HG02763 (cell line): ENCODE measurements around the gene C1QTNF9.
"Not testable (repeated sequence)": the region's sequence is repeated elsewhere in the genome, so short reads cannot be mapped to it uniquely, and the experiment has no call there.

Experiments
- ATAC-seq: cut with Tn5 transposase; IDR thresholded peaks from one replicate; pipeline ENCODE4 v1.9.1; 2021; ENCODE audit warnings: mild to moderate bottlenecking, moderate library complexity; ENCODE audit not compliant: unreplicated experiment

Gene C1QTNF9

DNA sequence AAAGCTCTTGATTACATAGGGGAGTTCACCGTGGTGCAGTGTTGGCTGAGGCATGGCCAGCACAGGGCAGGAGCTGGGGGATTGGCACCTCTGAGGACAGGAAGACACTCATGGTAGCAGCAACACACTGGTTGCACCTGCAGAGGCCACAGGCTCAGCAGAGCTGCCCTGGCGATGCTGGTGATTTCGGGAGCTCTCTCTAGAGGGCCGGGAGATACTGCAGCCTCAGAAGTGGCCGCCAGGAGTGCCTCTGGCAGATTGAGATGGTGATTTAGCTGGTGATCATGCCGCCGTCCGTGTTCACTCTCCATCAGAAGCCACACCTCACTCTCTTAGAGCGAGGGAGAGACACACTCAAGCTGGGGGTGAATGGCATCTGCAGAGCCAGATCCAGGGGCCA is 49.9 kb downstream of the C1QTNF9 start:
- not testable (repeated sequence) for ATAC-seq

DNA sequence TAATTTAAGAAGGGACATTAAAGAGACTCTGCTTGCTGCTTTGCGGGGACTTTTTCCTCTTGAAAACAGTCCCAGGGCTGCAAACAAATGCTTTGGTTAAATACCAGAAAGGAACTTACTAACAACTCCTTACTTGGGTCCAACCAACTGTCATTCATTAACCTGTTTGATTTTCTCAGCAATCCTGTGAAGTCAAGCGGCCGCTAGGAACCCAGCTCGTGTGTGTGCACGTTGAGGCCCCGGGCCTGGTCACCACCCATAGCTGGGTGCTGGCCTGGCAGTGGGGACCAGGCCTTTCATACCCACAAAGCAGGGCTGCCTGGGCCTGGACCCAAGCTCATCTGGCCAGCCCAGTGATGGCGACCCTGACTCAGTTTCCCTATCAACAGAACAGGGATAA is 50.7 kb downstream of the C1QTNF9 start:
- ATAC-seq, result no peak

DNA sequence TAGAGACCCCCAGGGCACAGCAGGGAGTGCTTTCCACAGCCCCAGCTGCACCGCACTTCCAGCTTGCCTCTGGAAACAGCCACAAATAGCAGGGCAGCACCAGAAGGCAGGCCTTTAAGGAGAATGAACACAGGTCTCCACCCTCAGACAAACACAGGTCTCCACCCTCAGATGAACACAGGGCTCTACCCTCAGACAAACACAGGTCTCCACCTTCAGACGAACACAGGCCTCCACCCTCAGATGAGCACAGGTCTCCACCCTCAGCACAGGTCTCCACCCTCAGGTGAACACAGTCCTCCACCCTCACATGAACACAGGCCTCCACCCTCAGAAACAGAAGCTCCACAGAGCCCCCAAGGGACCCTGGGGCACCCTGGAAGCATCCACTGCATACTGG is 51.7 kb downstream of the C1QTNF9 start:
- no peak for ATAC-seq

DNA sequence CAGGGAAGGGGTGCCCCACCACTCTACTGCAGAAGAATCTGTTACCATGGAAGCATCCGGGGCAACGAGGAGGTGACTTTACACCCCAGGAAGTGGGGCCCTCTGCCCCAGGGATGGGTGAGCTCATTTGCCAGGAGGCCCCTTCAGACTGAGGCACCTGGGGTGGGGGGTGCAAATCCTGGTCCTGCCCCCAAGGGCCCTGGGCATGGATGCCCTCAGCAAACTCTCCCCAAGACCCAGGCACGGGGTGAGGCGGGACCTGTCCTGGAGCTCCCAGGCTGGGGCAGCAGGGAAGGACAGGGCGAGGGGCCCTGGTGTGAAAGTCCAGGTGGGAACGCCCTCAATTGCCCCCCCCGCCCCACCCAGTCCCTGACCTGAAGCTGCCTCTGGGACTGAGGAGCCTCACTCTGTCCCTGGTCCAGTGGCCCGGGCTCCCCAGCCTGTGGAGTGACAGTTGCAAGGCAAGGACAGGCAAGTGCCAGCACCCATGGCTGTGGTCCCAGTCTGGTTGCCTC is 52.5 kb downstream of the C1QTNF9 start:
- no peak for ATAC-seq

DNA sequence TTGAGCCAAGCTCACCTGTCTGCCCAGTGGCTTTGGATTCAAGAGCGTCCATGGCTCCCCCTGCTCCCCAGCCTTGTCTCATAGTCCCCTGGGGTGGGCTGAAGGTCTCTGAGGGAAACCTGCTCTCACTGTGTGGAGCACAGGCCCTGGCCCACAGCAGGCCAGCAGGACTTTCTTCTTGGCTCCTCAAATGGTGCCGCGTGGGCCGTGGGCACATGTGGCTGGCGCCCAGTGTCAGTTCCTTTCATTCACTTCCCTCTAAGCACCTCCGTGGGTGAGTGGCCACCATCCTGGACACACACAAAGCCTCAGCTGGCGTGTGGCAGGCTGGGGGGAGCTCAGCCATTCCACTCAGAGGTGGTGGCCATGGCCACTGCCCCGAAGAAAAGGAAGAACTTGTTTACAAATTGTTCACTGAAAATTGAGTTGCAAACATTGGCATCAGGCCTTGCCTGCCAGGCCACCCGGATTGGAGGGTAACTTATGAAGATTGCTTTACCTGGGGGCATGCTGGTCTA is 53.1 kb downstream of the C1QTNF9 start:
- no peak for ATAC-seq

DNA sequence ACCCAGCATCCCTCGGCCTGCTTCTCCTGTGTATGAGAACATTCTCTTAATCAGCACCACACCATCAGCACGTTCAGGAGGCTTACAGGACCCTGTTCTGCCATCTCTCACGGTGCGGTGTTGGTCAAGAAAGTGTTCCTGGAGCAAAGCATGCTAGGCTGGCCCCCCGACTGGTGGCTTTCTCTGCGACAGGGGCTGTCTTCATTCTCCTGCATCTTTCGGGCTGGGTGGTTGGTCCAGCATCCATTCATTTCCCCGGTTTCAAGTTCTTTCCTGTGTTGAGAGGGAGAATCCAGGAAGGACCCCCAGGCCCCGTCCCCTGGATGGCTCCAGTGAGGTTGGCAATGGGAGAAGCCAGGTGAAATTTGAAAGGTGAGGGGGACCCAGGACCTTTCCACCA is 55.8 kb downstream of the C1QTNF9 start:
- ATAC-seq, result no peak

- not testable (repeated sequence) for ATAC-seq
These were observed 56.9 kb downstream of the C1QTNF9 start for GRCh38 chr13:24366315-24366714.

GRCh38 chr13:24371273-24371672 is 61.9 kb downstream of the C1QTNF9 start:
- not testable (repeated sequence) for ATAC-seq
